22Rv1 (cell line): ENCODE results near the gene HBZ.

Experiments
- ZFX ChIP-seq: fragments of 450-650 bp; IDR thresholded peaks from 2 replicates; pipeline ENCODE4 v1.6.1; 2017; ENCODE audit warnings: antibody characterized with exemption, borderline replicate concordance
- TF ChIP-seq, protein P1 (sequence below): fragments of 450-650 bp; IDR thresholded peaks from 2 replicates; pipeline ENCODE4 v1.5.1; 2017; ENCODE audit warnings: mild to moderate bottlenecking

- TF ChIP-seq, protein P1, sequence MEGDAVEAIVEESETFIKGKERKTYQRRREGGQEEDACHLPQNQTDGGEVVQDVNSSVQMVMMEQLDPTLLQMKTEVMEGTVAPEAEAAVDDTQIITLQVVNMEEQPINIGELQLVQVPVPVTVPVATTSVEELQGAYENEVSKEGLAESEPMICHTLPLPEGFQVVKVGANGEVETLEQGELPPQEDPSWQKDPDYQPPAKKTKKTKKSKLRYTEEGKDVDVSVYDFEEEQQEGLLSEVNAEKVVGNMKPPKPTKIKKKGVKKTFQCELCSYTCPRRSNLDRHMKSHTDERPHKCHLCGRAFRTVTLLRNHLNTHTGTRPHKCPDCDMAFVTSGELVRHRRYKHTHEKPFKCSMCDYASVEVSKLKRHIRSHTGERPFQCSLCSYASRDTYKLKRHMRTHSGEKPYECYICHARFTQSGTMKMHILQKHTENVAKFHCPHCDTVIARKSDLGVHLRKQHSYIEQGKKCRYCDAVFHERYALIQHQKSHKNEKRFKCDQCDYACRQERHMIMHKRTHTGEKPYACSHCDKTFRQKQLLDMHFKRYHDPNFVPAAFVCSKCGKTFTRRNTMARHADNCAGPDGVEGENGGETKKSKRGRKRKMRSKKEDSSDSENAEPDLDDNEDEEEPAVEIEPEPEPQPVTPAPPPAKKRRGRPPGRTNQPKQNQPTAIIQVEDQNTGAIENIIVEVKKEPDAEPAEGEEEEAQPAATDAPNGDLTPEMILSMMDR = no peak
- TF ChIP-seq ZFX = no peak
Measured at GRCh38 chr16:120756-121155, 31.7 kb upstream of the HBZ start.
